Activated naive CD8-positive, alpha-beta T cell treated with anti-CD3 and anti-CD28 coated beads for 36 hours (primary cell): ENCODE data around the gene SATB2. TPM values are rescaled to one million over a fixed set of nuclear protein-coding genes. Genes with fewer than 3 reads are reported as not detected.

Source experiments
- DNase-seq: peaks from one replicate; pipeline ENCODE4 v3.0.0; 2021
- H3K27ac Mint-ChIP-seq: one replicate; pipeline ENCODE4 v1.8.0; 2022; ENCODE audit warnings: mild to moderate bottlenecking, moderate library complexity, mixed read lengths
- H3K27me3 Mint-ChIP-seq: one replicate; pipeline ENCODE4 v1.8.0; 2022; ENCODE audit warnings: mild to moderate bottlenecking, mixed read lengths
- H3K36me3 Mint-ChIP-seq: one replicate; pipeline ENCODE4 v1.8.0; 2021; ENCODE audit warnings: mild to moderate bottlenecking, mixed read lengths
- H3K4me1 Mint-ChIP-seq: one replicate; pipeline ENCODE4 v1.8.0; 2021; ENCODE audit warnings: mixed read lengths
- H3K4me3 Mint-ChIP-seq: one replicate; pipeline ENCODE4 v1.8.0; 2022; ENCODE audit warnings: mild to moderate bottlenecking, moderate library complexity, mixed read lengths
- H3K9me3 Mint-ChIP-seq: one replicate; pipeline ENCODE4 v1.8.0; 2022; ENCODE audit warnings: mixed read lengths
- total RNA-seq, 2 experiments: library from RNA; stranded (reverse); gene quantifications; one replicate each; pipeline ENCODE4 v1.2.3, GENCODE V29; 2021

Gene SATB2
- total RNA-seq, 2 experiments from 2014 or later, result 0.27 to 0.28 TPM

DNA sequence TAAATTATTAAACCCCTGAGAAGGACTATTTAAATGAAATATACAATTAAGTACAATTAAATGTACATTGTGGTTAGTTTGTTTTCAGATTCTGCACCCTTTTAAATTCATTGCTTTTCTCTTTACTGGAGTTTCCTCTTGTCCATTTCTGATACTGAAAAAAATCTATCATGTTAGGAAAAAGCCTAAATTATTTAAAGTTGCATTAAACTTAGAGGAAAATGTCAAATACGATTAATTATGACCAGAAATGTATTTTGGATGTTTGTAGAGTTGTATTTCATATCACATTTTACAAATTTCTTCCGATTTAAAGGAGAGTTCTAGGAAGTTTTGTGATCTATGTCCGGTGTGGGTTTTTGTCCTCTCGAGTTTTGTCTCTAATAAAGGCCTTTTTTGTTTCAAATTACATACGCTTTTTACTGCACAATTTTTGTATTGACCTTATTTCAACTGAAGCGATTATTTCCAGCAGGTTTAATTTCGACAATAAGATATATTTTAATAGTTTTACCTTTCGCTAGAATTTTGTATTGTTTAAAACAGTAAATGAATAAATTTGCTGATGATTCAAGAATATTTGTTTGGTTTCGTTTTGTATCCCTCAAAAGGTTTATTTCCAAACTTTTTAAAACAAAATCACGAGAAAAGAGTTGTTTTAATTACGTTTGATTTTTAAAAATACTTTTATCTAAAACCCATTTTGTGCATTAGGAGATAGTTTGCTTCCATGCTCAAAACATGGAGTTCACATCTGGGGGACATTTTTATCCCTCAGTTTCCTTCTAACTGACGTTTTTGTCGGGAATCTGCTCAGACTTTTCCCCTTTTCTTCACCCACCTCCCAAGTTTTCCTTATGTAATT is 3.3 kb upstream of the SATB2 start:
- Mint-ChIP-seq H3K36me3 (no peaks in the 10 kb centered on the region), H3K27me3 (peaks cover 86% of the 10 kb centered on the region), H3K9me3 (peaks cover 6% of the 10 kb centered on the region), H3K4me1 (peaks cover 26% of the 10 kb centered on the region), H3K27ac (no peak overlapping the region), H3K4me3 (no peak overlapping the region)
- no peak for DNase-seq

DNA sequence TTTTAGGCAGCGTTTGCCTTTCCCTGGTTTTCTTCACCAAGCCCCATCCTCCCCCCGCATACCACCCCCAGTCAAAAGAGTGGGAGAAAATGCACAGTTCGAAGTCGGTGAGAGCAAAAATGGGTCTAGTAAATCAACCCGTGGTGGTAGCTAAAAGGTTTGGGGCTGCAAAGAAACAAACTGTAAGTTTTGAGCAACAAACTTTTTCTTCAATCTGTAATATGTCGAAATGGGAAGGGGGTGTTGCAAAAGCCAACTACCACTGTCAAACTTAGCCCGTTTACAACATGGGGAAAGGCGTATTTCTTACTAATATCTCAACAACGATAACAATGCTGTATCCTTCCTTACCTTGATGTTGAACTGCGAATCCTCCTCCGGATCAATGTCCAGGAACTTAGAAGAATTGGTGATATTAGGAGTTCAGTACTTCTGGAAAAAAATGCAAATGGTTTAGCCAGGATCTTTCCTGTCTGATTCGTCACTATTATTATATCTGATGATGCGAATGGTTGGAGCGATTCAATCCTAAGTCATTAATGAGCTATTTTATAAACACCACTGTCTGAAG is 2.4 kb upstream of the SATB2 start:
- Mint-ChIP-seq H3K4me1 (peaks cover 25% of the 10 kb centered on the region), H3K9me3 (peaks cover 4% of the 10 kb centered on the region), H3K4me3 (peak overlapping the region; percentile 88), H3K36me3 (no peaks in the 10 kb centered on the region), H3K27me3 (peaks cover 86% of the 10 kb centered on the region), H3K27ac (peak overlapping the region; percentile 3)
- DNase-seq, result no peak

GRCh38 chr2:199459286-199460100 is 1.8 kb upstream of the SATB2 start:
- peak overlapping the region; percentile 88 for H3K4me3 Mint-ChIP-seq
- H3K9me3 Mint-ChIP-seq, result peaks cover 4% of the 10 kb centered on the region
- H3K27ac Mint-ChIP-seq, result peak overlapping the region; percentile 37
- peak; percentile 63 for DNase-seq
- H3K27me3 Mint-ChIP-seq, result peaks cover 86% of the 10 kb centered on the region
- peaks cover 24% of the 10 kb centered on the region for H3K4me1 Mint-ChIP-seq
- no peaks in the 10 kb centered on the region for H3K36me3 Mint-ChIP-seq

DNA sequence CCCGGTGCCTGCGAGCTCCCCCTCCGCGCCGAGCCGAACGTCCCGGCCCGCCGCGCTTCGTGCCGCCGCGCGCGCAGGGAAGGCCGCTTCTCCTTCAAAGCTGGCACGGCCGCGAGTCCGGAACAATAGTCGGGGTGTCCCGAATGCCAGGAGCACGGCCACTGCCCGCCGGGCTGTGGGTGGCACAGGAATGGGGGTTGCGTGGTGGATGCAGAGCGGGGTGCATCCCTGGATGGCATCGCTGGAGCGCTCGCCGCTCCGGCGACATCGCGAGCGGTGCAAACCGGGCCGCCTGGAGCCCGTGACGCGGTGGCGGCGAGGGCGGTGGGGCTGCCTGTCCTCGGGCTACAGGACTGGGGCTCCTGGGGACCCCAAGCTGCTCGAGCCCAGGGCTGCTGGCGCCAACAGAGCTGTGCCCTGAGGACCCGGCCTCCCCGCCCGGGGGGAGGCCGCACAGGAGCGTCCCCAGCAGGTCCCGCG is 1.1 kb upstream of the SATB2 start:
- peaks cover 4% of the 10 kb centered on the region for H3K9me3 Mint-ChIP-seq
- H3K4me1 Mint-ChIP-seq, result peaks cover 22% of the 10 kb centered on the region
- no peaks in the 10 kb centered on the region for H3K36me3 Mint-ChIP-seq
- H3K27me3 Mint-ChIP-seq, result peaks cover 85% of the 10 kb centered on the region
- no peak for DNase-seq
- no peak overlapping the region for H3K27ac Mint-ChIP-seq
- peak overlapping the region; percentile 88 for H3K4me3 Mint-ChIP-seq

GRCh38 chr2:199458009-199458805 is 468 bp upstream of the SATB2 start:
- H3K4me1 Mint-ChIP-seq, result peaks cover 22% of the 10 kb centered on the region
- H3K9me3 Mint-ChIP-seq, result peaks cover 4% of the 10 kb centered on the region
- H3K4me3 Mint-ChIP-seq, result peak overlapping the region; percentile 70
- DNase-seq, result no peak
- no peak overlapping the region for H3K27ac Mint-ChIP-seq
- peaks cover 81% of the 10 kb centered on the region for H3K27me3 Mint-ChIP-seq
- H3K36me3 Mint-ChIP-seq, result no peaks in the 10 kb centered on the region

DNA sequence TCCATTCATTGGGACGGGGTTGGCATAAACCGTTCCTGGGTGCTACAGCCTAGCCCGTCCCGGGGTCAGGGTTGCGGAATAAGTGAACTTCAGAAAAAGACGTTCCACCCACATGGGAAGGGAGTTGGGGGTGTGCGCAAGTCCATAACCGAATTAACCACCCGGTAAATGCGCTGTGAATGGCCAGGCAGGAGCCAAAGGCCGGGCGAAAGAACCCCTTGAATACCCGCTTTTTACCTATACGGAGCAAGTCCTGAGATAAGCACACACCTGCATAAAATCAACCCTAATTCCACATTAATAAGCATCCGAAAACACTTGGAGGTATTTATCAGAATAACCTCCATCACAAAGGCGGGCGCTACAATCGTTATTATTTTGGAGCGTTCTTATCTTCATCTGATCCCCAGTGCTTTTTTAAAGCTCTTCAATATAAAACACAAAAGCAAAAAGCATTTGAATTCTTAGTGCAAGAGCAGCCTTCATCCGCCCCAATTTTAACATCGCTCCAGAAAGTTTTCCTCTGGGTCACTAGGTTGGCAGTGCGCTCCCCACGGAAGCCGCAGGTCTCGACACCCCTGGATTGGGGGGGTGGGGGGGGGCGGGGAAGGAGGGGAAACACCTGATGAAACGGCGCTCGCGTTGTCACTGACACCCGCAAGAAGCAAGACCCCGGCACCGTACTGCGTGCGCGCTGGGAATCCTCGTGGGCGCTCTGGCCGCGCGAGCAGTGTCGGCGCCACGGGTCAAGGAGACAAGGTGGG is 1.2 kb downstream of the SATB2 start:
- Mint-ChIP-seq H3K27ac (no peak overlapping the region), H3K4me3 (peak overlapping the region; percentile 70), H3K9me3 (peaks cover 4% of the 10 kb centered on the region), H3K4me1 (peaks cover 20% of the 10 kb centered on the region), H3K27me3 (peaks cover 80% of the 10 kb centered on the region), H3K36me3 (no peaks in the 10 kb centered on the region)
- DNase-seq, result no peak

DNA sequence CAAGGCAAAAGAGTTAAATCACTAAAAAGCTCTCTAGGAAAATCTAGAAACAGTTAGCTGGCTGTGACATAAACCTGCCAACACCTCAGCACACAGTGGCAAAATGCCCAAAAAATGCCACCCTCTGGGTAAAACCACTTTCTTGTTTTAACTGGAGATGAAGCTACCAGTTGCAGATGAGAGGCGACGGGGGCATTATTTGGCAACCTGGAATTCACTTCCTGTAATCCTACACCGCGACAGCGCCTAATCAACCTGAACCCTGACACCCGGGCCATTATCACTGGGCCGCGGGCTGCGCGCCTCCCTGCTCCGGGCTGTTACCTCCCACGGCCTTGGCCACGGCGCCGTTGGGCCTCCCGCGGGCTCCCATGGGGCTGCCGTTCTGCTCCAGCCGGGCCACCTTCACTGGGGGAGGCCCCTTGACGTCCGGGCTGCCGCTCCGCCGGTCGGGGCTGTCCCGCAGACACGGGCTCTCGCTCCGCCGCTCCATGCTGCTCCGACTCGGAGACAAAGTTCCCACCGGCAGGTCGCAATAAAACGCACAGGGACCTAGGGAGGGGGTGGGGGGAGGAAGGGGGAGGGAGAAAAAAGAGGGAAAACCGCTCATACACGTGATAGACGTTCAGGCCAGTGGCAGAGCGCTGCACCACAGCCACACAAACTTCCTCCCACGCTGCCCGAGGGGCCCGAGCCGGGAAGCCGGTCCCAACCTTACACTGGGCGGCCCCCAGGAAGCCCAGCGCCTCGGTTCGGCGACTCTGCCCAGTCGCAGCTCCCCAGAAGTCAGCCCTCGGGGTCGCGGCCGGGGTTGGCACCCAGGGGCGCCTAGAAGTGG is 2.0 kb downstream of the SATB2 start:
- Mint-ChIP-seq H3K36me3 (no peaks in the 10 kb centered on the region), H3K27ac (no peak overlapping the region), H3K4me1 (peaks cover 20% of the 10 kb centered on the region), H3K27me3 (peaks cover 79% of the 10 kb centered on the region), H3K9me3 (peaks cover under 1% of the 10 kb centered on the region), H3K4me3 (no peak overlapping the region)
- no peak for DNase-seq

GRCh38 chr2:199455210-199455544 is 2.6 kb downstream of the SATB2 start:
- DNase-seq, result no peak
- Mint-ChIP-seq H3K4me1 (peaks cover 17% of the 10 kb centered on the region), H3K36me3 (no peaks in the 10 kb centered on the region), H3K27me3 (peaks cover 74% of the 10 kb centered on the region), H3K4me3 (no peak overlapping the region), H3K9me3 (no peaks in the 10 kb centered on the region), H3K27ac (no peak overlapping the region)

DNA sequence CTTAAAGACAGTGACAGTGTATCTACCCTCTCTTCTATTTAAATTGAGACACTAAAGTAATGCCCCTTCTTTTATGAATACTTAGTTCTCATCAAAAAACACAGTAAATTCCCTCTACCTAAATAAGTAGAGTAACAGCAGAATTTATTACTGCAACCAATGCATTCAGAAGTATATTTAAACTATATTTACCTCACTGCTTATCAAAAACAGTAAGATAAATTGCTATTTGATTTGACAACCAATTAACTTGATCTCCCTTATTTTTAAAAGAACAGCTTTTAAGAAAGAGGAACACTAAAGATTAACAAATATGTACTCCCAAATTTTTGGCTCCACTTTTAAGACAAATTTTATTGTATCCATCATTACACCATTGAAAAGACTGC is 4.8 kb downstream of the SATB2 start:
- Mint-ChIP-seq H3K36me3 (no peaks in the 10 kb centered on the region), H3K27me3 (peaks cover 68% of the 10 kb centered on the region), H3K9me3 (no peaks in the 10 kb centered on the region), H3K27ac (no peak overlapping the region), H3K4me1 (peaks cover 7% of the 10 kb centered on the region), H3K4me3 (no peak overlapping the region)
- DNase-seq, result no peak

- no peaks in the 10 kb centered on the region for H3K9me3 Mint-ChIP-seq
- H3K36me3 Mint-ChIP-seq, result no peaks in the 10 kb centered on the region
- H3K27ac Mint-ChIP-seq, result no peak overlapping the region
- H3K27me3 Mint-ChIP-seq, result peaks cover 66% of the 10 kb centered on the region
- no peak for DNase-seq
- peaks cover 7% of the 10 kb centered on the region for H3K4me1 Mint-ChIP-seq
- H3K4me3 Mint-ChIP-seq, result no peak overlapping the region
These were observed 5.3 kb downstream of the SATB2 start for GRCh38 chr2:199452260-199452990.

- H3K9me3 Mint-ChIP-seq, result no peaks in the 10 kb centered on the region
- no peak overlapping the region for H3K4me3 Mint-ChIP-seq
- no peak overlapping the region for H3K27ac Mint-ChIP-seq
- DNase-seq, result no peak
- H3K27me3 Mint-ChIP-seq, result peaks cover 62% of the 10 kb centered on the region
- no peaks in the 10 kb centered on the region for H3K4me1 Mint-ChIP-seq
- no peaks in the 10 kb centered on the region for H3K36me3 Mint-ChIP-seq
These were observed 7.8 kb downstream of the SATB2 start for GRCh38 chr2:199449956-199450355.

- peaks cover 61% of the 10 kb centered on the region for H3K27me3 Mint-ChIP-seq
- no peak for DNase-seq
- no peak overlapping the region for H3K4me3 Mint-ChIP-seq
- H3K9me3 Mint-ChIP-seq, result no peaks in the 10 kb centered on the region
- H3K27ac Mint-ChIP-seq, result no peak overlapping the region
- H3K36me3 Mint-ChIP-seq, result no peaks in the 10 kb centered on the region
- H3K4me1 Mint-ChIP-seq, result no peaks in the 10 kb centered on the region
These were observed 8.3 kb downstream of the SATB2 start for GRCh38 chr2:199449455-199449854.
